ENCODE data around the gene PGBD5.

PGBD5 gene

GRCh38 chr1:230401101-230401500 lies 25.0 kb downstream of the PGBD5 start:
- DNase-seq (ENCODE audit: low read depth, low spot score), result no peak
- no peak overlapping the region for H3K4me3 ChIP-seq (ENCODE audit: low read length)

GRCh38 chr1:230400007-230400344 lies 26.2 kb downstream of the PGBD5 start:
- DNase-seq (ENCODE audit: low read depth, low spot score), result no peak
- H3K4me3 ChIP-seq (ENCODE audit: low read length), result no peak overlapping the region

DNA sequence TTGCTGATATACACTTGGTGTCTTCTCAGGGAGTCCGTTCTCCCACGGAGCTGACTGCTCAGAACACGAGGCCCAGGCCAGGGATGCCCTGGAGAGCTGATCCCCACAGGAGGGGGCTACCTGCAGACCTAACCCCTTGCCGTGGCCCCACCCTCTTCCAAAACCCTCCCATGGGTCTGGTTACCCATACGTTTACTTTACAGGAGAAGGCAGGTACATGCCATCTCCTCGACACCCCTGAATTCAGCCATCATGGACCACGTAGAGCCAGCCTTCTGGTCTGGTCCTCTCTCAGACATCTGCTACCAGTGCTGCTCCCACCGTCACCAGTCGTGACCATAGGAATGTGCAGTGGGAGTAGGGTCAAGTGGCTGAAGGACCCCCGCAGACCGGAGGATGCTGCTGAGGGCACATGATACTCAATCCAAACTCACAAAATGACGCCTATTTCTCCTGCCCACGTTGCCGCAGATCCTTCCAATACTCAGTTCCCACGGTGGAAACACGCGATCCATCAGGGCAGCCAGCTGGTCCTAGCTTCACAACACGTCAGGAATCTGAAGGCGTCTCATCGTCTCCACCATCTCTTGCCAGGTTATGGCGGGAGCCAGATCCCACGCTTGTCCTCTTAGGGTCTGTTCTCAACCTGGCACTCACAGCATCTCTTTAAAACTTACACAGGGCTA lies 26.7 kb downstream of the PGBD5 start:
- no peak for DNase-seq (ENCODE audit: low read depth, low spot score)
- no peak overlapping the region for H3K4me3 ChIP-seq (ENCODE audit: low read length)

- no peak for DNase-seq (ENCODE audit: low read depth, low spot score)
- no peak overlapping the region for H3K4me3 ChIP-seq (ENCODE audit: low read length)
Measured at GRCh38 chr1:230398856-230399255, 27.3 kb downstream of the PGBD5 start.

DNA sequence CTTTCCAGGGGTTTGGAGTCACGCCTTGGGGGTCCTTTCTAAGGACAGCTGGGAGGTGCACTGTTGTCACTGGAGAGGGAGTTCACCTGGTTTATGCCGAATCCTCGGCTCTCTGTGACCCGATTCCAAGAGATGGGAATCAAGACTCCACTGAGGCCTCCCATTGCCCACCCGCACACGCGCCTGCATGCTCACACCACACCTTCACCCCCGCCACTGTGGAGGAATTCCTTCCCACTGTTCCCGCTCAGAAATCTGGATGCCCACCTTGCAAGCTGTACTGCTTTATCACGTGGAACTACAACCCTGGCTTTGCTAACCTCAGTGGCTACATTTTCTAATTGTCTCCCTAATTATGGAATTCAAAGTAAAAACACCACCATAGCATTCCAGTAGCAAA lies 29.2 kb downstream of the PGBD5 start:
- DNase-seq (ENCODE audit: low read depth, low spot score), result no peak
- H3K4me3 ChIP-seq (ENCODE audit: low read length), result no peak overlapping the region

GRCh38 chr1:230395932-230396331 lies 30.2 kb downstream of the PGBD5 start:
- no peak for DNase-seq (ENCODE audit: low read depth, low spot score)
- H3K4me3 ChIP-seq (ENCODE audit: low read length), result no peak overlapping the region

DNA sequence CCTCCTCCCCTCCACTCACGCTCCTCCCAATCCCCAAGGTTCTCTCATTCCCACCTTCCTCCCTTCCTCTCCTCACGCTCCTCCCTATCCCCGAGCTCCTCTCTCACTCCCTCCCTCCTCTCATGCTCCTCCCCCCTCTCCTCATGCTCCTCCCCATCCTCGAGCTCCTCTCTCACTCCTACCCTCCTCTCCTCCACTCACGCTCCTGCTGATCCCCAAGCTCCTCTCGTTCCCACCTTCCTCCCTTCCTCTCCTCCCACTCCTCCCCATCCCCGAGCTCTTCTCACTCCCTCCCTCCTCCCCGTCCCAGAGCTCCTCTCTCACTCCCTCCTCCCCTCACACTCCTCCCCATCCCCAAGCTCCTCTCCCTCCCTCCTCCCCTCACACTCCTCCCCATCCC lies 31.4 kb downstream of the PGBD5 start:
- H3K4me3 ChIP-seq (ENCODE audit: low read length), result no peak overlapping the region
- no peak for DNase-seq (ENCODE audit: low read depth, low spot score)

DNA sequence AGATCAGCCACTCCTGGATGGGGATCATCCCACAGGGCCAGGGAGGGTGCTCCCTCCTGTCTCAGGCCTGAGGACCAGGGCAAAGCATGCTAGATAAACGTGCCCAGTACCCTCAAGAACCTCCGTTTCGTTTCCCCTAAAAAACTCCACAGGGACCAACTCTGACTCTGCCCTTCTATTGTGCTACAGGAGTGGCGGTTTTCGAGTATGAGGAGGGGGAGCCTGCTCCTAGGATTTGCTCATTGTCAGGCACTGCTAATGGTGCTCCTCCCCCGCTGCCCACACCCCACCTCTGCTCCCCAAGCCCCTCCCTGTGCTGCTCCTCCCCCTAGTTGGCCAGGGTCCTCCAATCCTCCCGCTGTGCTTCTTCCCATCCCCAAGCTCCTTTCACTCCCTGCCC lies 32.0 kb downstream of the PGBD5 start:
- no peak for DNase-seq (ENCODE audit: low read depth, low spot score)

GRCh38 chr1:230393722-230394121 lies 32.4 kb downstream of the PGBD5 start:
- DNase-seq (ENCODE audit: low read depth, low spot score), result no peak
- H3K4me3 ChIP-seq (ENCODE audit: low read length), result no peak overlapping the region

More for the DNA sequence above, 32.0 kb downstream of the PGBD5 start:
- no peak overlapping the region for H3K4me3 ChIP-seq (ENCODE audit: low read length)

DNA sequence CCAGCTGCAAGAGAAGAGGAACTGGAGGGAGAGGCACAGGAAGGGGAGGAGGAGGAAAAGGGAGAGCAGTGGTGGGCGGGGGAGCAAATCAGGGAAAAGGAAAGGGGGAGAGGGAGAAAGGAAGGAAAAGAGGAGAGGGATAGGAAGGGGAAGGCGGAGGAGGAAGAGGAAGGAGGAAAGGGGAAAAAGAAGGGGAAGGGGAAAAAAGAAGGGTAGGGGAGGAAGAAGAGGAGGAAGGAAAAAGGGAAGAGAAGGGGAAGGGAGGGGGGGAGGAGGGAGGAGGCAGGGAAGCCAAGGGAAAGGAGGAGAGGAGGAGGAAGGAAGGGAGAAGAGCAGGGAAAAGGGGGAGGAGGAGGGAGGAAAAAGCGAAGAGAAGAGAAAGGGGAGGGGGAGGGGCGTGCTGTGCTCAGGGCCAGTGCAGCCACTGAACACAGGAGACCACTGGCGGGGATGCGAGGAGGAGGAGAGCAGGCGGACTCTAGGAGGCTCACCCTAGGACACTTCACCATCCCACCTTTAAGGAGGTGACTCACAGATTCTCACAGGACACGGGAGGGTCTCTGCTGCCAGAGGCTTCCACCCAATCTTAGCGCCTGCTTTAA lies 33.1 kb downstream of the PGBD5 start:
- DNase-seq (ENCODE audit: low read depth, low spot score), result no peak
- no peak overlapping the region for H3K4me3 ChIP-seq (ENCODE audit: low read length)

DNA sequence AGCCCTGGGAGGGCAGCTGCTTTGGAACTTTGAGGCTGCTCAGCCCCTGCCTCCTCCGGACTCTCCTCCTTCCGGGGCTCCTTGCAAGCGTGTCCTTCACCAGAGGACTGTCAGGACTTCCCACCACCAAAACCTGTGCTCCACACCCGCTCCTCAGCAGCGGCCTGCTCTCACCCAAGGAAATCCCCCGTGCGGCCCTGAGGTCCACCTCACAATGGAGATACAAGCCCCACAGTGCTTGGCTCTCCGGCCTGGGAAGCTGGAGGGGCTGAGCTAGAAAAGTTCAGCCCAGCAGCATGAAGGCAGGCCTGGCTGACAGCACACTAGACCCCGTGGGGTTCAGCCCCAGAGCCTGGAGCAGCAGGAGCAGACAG lies 33.6 kb downstream of the PGBD5 start:
- no peak overlapping the region for H3K4me3 ChIP-seq (ENCODE audit: low read length)
- DNase-seq (ENCODE audit: low read depth, low spot score), result no peak

- peak; percentile 35 for DNase-seq (ENCODE audit: low read depth, low spot score)
- no peak overlapping the region for H3K4me3 ChIP-seq (ENCODE audit: low read length)
Measured at GRCh38 chr1:230391776-230392535, 34.2 kb downstream of the PGBD5 start.

GRCh38 chr1:230390371-230390770 lies 35.8 kb downstream of the PGBD5 start:
- H3K4me3 ChIP-seq (ENCODE audit: low read length), result no peak overlapping the region
- DNase-seq (ENCODE audit: low read depth, low spot score), result no peak

DNA sequence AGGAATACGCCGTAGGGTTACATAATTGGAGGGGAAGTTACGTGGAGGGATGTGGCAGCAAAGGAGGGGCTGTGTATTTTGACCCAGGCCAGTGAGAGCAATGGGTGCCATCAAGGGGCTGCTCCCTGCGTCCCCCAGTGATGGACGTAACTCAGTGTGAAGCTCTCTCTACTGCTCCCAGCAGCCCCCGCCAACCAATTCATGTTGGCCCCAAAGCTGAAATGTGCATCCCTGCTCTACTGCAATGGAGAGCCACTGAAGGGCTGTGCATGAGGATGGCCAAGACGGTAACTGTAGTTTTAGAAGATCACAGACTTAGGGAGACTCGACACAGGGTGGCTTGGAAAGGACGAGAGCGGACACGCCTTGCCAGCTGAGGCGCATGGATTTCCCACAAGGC lies 38.3 kb downstream of the PGBD5 start:
- no peak for DNase-seq (ENCODE audit: low read depth, low spot score)
- H3K4me3 ChIP-seq (ENCODE audit: low read length), result no peak overlapping the region

DNA sequence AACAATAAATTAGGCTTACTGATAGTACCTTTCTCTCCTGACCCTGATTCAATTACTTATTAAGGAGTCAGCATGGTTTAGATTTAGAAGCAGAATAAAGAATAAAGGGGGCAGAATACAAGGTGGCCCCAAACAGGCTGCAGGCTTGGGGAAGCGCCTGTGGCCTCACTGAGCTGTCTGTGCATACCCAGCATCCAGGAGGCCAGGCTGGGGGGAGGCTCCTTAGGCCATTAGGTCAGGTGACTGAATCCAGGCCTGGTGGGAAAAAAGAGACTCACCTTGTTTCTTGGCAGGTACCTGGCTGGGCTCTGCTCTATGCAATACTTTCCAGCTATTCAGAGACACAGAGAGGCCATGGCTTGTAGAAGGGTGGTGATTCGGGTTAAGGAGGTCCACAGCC lies 38.8 kb downstream of the PGBD5 start:
- DNase-seq (ENCODE audit: low read depth, low spot score), result no peak
- no peak overlapping the region for H3K4me3 ChIP-seq (ENCODE audit: low read length)

DNA sequence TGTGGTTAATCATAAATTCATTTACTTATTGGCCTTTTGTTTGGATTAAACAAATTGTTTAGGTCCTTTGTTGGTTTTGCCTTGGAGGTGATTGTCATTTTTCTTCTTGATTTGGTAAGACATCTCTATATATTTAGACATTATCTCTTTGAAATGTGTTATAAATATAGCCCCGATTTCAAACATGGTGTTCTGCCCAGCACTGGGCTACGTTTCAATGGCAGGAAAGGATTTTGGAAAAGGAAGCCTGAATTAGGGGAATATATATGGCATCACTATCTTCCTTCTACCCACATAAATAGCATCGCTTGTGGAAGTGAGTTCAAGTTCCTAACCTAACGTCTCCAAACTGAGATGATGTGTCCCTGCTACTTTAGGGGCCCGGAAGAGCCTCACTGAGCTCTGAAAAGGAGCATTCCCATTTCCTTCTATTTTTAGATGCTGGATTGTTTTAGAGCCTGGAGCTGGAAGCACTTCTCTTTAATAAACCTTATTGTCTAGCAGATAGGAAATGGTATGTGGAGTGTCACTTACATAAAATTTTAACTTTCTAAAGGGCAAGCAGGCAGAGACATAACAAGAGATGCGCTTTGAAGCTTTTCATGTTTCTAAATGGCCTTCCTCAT lies 39.4 kb downstream of the PGBD5 start:
- no peak for DNase-seq (ENCODE audit: low read depth, low spot score)
- no peak overlapping the region for H3K4me3 ChIP-seq (ENCODE audit: low read length)

GRCh38 chr1:230385930-230386329 lies 40.2 kb downstream of the PGBD5 start:
- no peak overlapping the region for H3K4me3 ChIP-seq (ENCODE audit: low read length)
- DNase-seq (ENCODE audit: low read depth, low spot score), result no peak

GRCh38 chr1:230385158-230385450 lies 41.0 kb downstream of the PGBD5 start:
- no peak for DNase-seq (ENCODE audit: low read depth, low spot score)
- no peak overlapping the region for H3K4me3 ChIP-seq (ENCODE audit: low read length)

DNA sequence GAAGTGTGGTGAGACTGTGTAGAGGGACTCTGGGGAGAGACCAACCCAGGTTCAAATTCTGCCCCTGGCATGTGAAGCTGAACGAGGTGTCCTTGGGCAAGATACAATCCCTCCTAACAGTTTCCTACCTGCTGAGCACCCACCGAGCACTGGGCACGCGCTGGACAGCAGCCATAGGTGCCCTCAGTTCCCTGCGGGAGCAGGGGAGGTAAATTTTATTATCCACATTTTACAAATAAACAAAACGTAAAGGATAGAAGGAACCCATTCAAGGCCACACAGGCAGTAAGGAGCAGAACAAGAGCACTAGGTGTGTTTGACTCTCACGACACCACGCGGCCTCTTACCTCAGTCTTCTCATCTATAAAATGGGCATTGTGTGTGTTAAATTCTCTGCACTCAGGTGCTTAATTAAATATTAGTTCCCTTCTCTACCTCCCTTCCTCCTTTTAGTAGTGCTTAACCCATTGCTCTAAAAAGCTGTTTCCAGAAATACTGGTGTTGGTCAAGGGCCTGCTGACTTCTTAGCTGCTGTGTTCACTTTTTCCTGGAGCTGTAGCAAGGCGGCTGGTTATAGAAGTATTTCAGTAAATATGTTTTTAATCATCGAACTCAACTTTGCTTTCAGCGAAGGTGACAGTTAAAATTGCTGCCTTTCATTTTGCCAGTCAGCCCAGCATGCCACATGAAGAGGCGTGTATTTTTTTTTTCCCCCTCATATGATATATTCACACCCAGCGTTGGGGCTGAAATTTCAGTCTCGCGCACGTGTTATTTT lies 41.6 kb downstream of the PGBD5 start:
- no peak overlapping the region for H3K4me3 ChIP-seq (ENCODE audit: low read length)
- DNase-seq (ENCODE audit: low read depth, low spot score), result no peak

GRCh38 chr1:230383425-230383824 lies 42.7 kb downstream of the PGBD5 start:
- DNase-seq (ENCODE audit: low read depth, low spot score), result no peak
- H3K4me3 ChIP-seq (ENCODE audit: low read length), result no peak overlapping the region
